Hippocampal formation (tissue), 2 donors: ENCODE data around the gene ATG9B.

ENCODE experiments used
- DNase-seq, 2 donors: peaks; one replicate each; lab custom pipeline; 2025; lab: John Stamatoyannopoulos, UW

The ATG9B gene

DNA sequence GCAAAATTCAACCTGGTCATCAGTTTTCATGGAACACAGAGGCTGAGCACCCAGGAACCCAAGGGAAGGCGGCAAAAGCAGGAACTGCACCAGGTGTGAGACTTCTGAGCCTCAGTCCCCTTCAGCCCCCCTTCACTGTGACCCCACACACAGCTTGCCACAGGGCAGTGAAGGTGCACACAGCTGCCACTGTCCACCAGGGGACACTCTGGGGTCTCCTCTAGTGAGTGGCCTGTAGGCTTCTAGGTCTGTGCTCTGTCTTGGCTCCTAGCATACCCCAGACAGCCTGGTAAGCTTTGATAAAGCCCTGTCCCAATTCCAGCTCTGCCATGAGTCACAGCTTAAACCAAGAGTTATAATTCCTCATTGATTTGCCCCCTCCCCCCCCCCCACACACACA, 58.3 kb downstream of the ATG9B start:
- no peak for DNase-seq

DNA sequence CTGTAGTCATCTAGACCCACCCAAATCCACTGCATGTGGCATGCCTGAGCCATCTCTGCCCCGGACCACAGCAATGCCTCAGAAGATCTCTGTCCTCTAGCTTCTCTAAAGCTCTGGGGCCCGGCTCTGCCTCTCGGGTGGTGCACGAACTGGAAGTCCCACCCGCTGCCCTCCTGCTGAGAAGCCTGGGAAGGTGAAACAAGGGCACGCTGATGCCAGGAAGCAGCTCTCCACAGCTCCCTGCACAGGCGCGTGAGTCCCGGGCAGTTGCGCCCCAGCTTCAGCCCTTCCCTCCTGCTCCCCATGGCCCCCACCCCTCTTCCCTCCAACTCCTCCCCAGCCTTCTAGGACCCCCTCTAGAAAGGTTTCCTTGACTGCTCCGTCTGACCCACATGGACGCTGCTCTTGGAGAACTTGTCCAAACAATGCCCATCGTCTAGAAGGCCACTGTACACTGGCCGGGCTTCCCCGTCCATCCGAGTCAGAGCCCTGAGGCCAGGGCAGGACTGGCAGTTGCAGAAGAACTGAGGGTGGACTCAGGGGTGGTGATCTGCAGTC, 58.9 kb downstream of the ATG9B start:
- no peak for DNase-seq
